HG03097 (cell line): Measurements from ENCODE around the gene COL23A1.

Experiments
- ATAC-seq: cut with Tn5 transposase; IDR thresholded peaks from one replicate; pipeline ENCODE4 v1.9.1; 2021; ENCODE audit not compliant: unreplicated experiment, low FRiP score

COL23A1 gene

GRCh38 chr5:178282391-178282790, 307.8 kb downstream of the COL23A1 start:
- no peak for ATAC-seq

- ATAC-seq, result no peak
Observed at GRCh38 chr5:178281331-178281730, 308.9 kb downstream of the COL23A1 start.

GRCh38 chr5:178280631-178281030, 309.6 kb downstream of the COL23A1 start:
- ATAC-seq, result no peak

- peak; percentile 54 for ATAC-seq
Observed at GRCh38 chr5:178279723-178280438, 310.3 kb downstream of the COL23A1 start.

GRCh38 chr5:178279026-178279722, 311.0 kb downstream of the COL23A1 start:
- ATAC-seq, result no peak

GRCh38 chr5:178278358-178279023, 311.7 kb downstream of the COL23A1 start:
- no peak for ATAC-seq

- no peak for ATAC-seq
Observed at GRCh38 chr5:178277866-178278265, 312.3 kb downstream of the COL23A1 start.

- ATAC-seq, result no peak
Observed at GRCh38 chr5:178277346-178277745, 312.8 kb downstream of the COL23A1 start.

- no peak for ATAC-seq
Observed at GRCh38 chr5:178274781-178275537, 315.2 kb downstream of the COL23A1 start.

GRCh38 chr5:178273665-178274541, 316.3 kb downstream of the COL23A1 start:
- no peak for ATAC-seq

GRCh38 chr5:178273041-178273440, 317.2 kb downstream of the COL23A1 start:
- ATAC-seq, result no peak

- no peak for ATAC-seq
Observed at GRCh38 chr5:178272591-178272990, 317.6 kb downstream of the COL23A1 start.

- no peak for ATAC-seq
Observed at GRCh38 chr5:178271726-178272479, 318.3 kb downstream of the COL23A1 start.

GRCh38 chr5:178271231-178271630, 319.0 kb downstream of the COL23A1 start:
- no peak for ATAC-seq

GRCh38 chr5:178269499-178269898, 320.7 kb downstream of the COL23A1 start:
- ATAC-seq, result no peak

GRCh38 chr5:178267876-178268275, 322.3 kb downstream of the COL23A1 start:
- no peak for ATAC-seq

GRCh38 chr5:178267245-178267644, 322.9 kb downstream of the COL23A1 start:
- ATAC-seq, result no peak

GRCh38 chr5:178266581-178266980, 323.6 kb downstream of the COL23A1 start:
- ATAC-seq, result no peak

GRCh38 chr5:178265746-178266145, 324.4 kb downstream of the COL23A1 start:
- no peak for ATAC-seq
